Suprapubic skin (tissue), 3 donors: ENCODE data around the gene TRABD2A.

Experiments used
- POLR2A ChIP-seq, 2 donors: fragments of 450-650 bp; IDR thresholded peaks; one replicate each; pipeline ENCODE4 v1.6.1; 2017; ENCODE audit warnings: antibody characterized with exemption in 2 of 2, mild to moderate bottlenecking in 2 of 2, moderate library complexity in 2 of 2
- TF ChIP-seq, protein P1 (sequence below), 2 donors: fragments of 200-600 bp in 1 of 2; fragments of 450-650 bp in 1 of 2; sonication (generic) in 1 of 2; IDR thresholded peaks; one replicate each; pipeline ENCODE4 v1.5.1; 2016 to 2019; ENCODE audit warnings: antibody characterized with exemption in 2 of 2, mild to moderate bottlenecking in 1 of 2, moderate library complexity in 1 of 2

DNA sequence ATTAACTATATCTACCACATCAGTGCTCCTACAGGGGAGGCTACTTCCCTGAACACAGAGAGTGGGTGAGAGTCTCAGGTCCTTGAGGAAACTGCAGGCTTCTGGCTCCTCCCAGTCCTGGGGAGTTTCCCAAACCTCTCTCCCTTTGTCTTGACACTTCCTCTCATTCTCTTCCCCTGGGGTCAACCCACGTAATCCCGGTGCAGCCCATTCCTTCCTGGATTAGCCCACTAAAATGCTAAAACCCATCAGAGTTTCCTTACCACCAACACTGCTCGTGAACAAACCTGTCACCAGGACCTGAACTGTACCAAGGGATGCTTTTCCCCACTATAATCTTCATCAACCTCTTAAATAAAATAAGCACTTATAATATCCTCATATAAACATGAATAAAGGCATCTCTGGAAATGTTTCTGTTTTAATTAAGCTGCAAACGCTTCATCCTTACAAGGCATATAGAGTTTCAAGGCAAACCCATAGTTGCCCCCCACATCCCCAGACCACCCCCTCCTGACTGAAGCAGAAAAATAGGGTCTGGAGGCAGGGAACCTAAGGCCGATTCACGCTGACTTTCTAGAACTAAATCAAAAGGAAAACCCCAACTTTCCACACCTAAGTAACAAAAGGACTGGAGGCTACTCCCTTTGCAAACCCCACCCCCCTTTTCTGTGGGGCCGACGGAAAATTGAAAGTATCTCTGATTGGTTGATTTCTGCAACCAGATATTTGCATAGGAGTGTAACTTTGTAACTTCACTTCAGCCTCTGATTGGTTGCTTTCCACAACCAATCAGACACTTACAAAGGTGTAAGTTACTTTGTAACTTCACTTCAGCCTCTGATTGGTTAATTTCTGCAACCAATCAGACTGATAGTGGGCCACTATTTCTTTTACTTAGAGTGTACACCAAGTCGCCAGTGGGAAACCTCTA, 43.6 kb upstream of the TRABD2A start:
- TF ChIP-seq, protein P1, sequence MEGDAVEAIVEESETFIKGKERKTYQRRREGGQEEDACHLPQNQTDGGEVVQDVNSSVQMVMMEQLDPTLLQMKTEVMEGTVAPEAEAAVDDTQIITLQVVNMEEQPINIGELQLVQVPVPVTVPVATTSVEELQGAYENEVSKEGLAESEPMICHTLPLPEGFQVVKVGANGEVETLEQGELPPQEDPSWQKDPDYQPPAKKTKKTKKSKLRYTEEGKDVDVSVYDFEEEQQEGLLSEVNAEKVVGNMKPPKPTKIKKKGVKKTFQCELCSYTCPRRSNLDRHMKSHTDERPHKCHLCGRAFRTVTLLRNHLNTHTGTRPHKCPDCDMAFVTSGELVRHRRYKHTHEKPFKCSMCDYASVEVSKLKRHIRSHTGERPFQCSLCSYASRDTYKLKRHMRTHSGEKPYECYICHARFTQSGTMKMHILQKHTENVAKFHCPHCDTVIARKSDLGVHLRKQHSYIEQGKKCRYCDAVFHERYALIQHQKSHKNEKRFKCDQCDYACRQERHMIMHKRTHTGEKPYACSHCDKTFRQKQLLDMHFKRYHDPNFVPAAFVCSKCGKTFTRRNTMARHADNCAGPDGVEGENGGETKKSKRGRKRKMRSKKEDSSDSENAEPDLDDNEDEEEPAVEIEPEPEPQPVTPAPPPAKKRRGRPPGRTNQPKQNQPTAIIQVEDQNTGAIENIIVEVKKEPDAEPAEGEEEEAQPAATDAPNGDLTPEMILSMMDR (IDR thresholded peaks at IDR 0.05), result no peak
- TF ChIP-seq POLR2A (IDR thresholded peaks at IDR 0.05), result no peak
